Pulmonary artery endothelial cell (primary cell): ENCODE data around the gene FBXO42. TPM values are rescaled to one million over a fixed set of nuclear protein-coding genes. Genes with fewer than 3 reads are reported as not detected.

ENCODE experiments used
- DNase-seq: peaks from one replicate; pipeline ENCODE4 v3.0.0-alpha.2; 2011; ENCODE audit warnings: low read depth, low spot score
- total RNA-seq: library from RNA; depleted of rRNA; stranded (reverse); fragments of >200 nt; gene quantifications from 2 replicates; pipeline ENCODE4 v1.2.3, GENCODE V29; 2014

FBXO42 gene
- total RNA-seq, 1 donor from 2014 or later = 8.2 TPM

DNA sequence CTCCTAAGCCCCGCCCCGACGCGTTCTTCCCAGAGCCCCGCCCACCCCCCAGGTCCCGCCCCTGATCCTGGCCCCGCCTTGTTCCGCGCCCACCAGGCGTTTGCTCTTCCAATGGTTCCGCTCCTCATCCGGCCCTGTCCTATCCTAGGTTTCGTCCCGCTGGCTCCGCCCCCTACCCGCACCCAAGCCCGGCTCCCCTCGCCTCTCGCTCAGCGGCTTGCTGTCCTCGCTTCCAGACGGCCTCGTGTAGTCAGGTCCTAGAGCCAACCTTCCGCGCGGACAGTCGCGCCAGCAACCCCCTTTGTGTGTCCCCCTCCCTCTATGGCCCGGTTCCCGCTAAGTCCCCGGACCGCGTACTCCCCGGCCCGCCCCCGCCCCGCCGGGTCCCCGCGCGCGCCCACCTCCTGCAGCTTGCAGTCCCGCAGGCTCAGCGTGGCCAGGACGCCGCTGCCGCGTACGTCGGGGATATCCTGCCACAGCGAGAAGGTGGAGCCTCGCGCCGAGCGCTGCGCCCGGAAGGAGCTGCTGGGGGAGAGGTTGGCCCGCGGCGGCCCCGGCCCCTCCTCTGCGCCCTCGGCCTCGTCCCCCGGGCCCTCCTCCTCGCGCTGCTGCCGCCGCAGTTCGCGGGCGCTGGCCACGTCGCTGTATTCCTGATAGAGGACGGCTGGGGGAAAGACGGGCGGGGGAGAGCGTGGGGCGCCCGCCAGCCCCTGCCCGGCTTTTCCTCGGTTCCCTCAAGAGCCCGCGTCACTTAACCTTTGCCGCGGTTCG is 145.5 kb downstream of the FBXO42 start:
- peak; percentile 93 for DNase-seq

DNA sequence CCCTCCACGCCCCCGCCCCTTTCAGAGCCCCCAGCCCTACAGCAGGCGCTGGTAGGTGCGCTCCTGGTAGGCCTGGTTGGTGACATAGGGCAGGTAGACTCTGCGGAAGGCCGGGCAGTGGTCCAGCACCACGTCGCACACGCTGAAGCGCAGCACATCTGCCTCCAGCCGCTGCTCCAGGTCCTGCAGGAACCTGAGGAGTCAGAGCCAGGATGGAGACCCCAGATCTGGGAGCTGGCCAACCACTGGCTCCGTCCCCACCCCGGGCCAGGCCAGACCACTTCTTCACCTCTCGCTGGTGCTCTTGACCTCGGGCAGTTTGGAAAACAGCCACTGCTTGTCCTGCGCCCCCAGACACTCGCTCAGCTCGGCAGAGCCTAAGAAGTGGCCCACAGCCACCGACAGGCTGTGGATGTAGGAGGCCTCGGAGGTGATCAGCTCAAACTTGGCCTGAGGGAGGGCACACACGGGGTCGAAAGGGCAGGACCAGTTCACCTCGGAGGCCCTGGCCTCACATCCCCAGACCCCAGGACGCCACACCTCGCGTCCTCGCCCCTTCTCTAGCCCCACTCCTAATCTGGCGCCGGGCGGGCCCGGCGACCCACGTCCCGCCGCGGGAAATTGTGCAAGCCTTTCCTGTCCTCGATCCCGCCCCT is 146.3 kb downstream of the FBXO42 start:
- no peak for DNase-seq

DNA sequence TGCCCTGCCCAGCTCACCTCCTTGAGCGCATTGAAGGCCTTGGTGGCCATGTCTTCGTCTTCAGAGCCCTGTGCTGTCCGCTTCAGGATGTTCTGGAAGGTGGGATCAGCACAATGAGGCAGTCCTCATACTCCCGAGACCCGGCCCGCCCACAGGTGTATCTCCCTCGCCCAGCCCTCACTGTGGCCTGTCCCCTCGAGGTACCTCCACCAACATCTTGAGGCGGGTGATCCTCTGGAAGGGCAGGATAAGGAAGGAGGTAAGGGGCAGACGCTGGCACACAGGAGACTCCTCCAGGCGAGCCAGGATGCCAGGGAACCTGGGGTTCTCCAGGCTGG is 147.0 kb downstream of the FBXO42 start:
- no peak for DNase-seq

DNA sequence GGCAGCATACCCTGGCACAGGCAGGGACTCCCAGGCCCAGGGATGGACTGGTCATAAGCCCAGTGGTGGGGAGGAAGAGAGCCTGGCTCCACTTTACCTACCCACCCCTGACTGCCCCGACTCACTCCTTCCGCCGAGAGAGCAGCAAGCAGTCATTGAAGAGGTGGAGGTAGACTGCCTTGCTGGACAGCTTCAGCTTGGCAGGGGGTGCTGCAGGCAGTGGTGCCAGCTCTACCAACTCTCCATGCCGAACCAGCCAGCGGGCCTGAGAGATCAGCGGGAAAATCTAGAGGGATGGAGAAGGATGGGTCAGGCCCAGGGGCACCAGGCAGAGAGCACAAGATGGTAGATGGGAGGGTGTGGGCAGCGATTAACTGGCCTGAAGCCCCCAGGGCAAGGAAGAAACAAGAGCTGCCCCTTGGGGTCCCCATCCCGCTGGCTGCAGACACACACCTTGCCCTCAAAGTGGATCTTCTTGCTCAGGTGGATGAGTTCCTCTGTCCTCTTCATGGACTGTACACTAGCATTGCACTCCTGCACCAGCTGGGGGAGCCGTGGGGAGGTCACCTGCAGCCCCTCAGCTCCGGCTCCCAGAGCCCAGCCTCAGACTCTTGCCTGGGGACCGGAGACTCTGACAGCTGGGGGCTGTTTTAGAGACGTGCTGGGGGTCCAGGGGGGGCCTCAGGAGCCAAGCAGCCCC is 147.5 kb downstream of the FBXO42 start:
- no peak for DNase-seq

DNA sequence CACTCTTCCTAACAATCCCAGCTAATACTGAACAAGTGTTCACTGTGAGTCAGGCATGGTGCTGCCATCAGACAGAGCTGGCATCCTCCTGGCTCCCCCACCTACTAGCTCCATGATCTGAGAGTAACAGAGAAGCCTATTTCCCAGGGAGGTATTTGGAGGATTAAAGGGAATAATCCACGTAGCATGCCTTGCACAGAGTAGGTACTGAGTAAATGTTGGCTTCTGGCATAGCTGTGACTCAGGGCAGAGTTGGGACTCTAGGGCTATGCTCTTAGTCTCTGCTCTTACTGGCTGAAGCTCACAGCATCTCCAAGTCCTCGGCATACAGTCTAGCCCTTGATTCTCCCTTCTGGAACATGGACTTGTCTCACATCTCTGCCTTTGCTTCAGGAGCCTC is 148.1 kb downstream of the FBXO42 start:
- DNase-seq = no peak

DNA sequence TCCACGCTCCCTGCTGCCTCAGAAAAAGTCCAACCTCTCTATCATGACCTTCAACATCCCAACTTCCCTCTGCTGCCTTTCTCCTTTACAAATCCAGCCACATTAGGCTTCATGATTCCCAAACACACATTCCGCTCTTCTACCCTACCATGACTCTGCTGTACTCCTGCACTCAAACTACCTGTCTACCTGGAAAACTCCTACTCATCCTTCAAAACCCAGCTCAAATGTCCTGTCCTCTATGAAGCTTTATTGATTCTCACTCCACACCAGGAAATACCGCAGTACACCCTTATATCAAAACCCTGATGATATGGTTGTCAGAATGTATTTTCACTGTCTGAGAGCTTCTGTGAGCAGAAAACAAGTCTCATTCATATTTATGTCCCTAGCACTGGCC is 148.7 kb downstream of the FBXO42 start:
- no peak for DNase-seq

DNA sequence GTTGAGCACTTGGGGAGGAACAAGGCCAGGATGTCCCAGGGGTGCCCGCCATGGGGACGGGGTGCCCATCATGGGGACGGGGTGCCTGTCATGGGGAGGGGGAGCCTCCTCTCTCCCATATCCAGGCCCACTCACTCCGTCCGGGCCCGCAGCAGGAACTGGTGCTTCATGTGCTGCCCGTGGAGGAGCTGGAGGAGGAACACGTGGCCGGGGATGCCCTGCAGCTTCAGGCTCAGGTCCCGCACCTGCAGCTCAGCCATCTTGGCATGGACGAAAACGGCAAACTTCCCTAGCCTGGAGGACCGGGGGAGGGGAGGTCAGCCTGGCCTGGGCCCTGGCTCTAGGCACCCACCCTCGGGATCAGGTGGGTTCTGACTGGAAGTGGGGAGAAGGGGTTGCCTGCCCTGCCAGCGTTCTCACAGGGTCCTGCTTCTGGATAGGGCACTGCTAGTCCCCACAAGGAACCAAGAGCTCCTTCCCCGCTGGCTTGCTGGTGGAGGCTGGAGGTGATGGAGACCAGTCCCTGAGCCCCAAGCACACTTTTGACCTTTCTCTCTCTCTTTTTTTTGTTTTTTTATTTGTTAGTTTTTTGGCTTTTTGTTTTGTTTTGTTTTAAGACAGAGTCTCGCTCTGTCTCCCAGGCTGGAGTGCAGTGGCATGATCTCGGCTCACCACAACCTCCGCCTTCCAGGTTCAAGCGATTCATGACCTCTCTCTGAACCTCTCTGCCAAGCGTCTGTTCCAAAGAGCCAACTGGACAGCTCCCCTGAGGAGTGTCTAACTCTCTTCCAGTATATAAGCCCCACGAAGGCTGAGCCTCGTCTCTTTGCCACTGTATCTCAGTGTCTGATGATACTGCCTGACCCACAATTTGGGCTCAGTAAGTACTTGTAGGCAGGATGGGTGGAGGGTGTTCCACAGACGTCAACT is 149.7 kb downstream of the FBXO42 start:
- no peak for DNase-seq

DNA sequence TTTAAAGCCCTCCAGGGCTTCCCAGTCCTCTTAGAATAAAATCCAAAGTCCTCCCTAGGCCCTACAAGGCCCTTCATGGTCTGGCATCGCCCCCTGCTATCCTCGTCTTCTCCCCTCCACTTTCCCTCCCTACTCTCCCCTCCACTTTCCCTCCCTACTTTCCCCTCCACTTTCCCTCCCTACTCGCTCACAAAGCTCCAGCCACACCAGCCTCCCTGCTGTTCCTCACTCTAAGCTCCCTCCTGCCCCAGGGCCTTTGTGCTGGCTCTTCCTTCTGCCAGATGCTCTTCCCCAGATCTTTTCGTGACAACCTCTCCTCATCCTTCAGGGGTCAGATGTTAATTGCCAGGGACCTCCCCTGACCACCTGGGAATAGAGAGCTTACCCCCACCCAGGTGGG is 152.6 kb downstream of the FBXO42 start:
- DNase-seq = no peak

DNA sequence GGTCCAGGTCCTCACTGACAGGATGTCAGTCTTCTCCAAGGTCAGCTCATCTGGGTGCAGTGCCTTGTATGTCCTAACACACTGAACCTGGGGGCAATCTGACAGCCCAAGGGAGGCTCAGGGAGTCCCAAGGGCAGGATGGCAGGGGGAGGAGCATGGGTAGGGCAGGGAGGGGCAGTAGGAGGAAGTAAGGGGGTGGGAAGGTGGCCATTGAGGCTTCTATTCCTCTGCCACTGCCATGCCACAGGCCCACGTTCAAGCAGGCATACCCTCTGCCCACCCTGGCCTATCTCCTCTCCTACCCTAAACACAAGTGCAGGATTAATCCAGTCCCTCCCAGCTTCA is 153.2 kb downstream of the FBXO42 start:
- DNase-seq = no peak

DNA sequence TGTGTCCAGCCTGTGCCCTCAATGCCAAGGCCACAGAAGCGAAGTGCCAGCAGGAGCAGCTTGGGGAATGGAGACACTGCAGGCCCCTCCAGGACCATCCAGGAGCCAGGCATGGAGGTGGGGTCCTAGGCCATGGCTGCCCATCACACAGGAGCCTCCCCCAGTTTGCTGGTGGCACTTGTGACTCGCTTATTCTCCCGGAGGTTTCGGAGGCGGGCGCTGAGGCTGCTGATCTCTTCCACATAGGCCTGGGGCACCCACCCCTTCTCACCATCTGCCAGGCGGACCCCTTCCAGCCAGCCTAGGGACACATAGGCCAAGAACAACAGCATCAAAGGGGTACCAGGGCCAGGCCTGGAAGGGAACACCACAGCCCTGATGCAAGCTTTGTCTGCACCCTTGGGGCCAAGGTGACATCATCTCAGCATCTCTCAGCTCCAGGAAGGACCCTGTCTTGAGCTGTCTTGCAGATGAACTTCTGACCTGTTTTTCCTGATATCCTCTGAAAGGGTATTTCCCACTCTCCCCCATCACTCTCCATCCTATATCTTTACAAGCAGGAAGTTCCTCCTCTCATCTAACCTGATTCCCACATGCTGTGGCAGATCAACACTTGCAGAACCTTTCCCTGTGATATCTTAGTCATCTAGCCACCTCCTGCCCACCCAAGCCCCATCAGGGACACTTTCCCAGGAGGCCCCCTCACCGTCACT is 153.7 kb downstream of the FBXO42 start:
- no peak for DNase-seq

DNA sequence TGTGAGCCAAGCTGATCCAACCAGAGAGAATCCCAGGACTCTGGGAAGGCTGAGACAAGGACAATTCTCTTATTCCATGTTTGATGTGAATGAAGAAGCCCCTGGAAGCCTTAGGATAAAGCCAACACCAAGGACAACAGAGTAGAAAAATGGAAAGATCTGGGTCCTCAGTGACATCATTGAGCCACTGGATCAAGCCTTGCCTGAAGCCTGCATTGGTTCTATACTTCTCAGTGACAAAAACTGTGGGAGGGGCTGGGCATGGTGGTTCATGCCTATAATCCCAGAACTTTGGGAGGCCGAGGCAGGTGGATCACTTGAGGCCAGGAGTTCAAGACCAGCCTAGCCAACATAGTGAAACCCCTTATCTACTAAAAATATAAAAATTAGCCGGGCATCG is 155.4 kb downstream of the FBXO42 start:
- DNase-seq = no peak

Other genes starting within 250 kb of the FBXO42 start
- gene EPHA2, start 196.4 kb downstream of the FBXO42 start, total RNA-seq = 103 and 130 TPM in 2 replicates
- 4.0 TPM in 2 replicates for gene ARHGEF19, start 139.8 kb downstream of the FBXO42 start, total RNA-seq
- gene CPLANE2, start 115.3 kb downstream of the FBXO42 start, total RNA-seq = 10.3 and 11.9 TPM in 2 replicates
- 35.5 and 37.4 TPM in 2 replicates for gene SZRD1, start 14.8 kb upstream of the FBXO42 start, total RNA-seq
- not detected in 2 replicates for gene SPATA21, start 84.9 kb upstream of the FBXO42 start, total RNA-seq
- 162 and 187 TPM in 2 replicates for gene NECAP2, start 88.2 kb upstream of the FBXO42 start, total RNA-seq
- under 0.01 TPM in 2 replicates for gene RNU1-1, start 161.8 kb upstream of the FBXO42 start, total RNA-seq